ENCODE data around the gene PIGZ. TPM values are rescaled to one million over a fixed set of nuclear protein-coding genes. Genes with fewer than 3 reads are reported as not detected.

Gene PIGZ
- total RNA-seq, 1 experiment from 2014 or later: 1.4 TPM

DNA sequence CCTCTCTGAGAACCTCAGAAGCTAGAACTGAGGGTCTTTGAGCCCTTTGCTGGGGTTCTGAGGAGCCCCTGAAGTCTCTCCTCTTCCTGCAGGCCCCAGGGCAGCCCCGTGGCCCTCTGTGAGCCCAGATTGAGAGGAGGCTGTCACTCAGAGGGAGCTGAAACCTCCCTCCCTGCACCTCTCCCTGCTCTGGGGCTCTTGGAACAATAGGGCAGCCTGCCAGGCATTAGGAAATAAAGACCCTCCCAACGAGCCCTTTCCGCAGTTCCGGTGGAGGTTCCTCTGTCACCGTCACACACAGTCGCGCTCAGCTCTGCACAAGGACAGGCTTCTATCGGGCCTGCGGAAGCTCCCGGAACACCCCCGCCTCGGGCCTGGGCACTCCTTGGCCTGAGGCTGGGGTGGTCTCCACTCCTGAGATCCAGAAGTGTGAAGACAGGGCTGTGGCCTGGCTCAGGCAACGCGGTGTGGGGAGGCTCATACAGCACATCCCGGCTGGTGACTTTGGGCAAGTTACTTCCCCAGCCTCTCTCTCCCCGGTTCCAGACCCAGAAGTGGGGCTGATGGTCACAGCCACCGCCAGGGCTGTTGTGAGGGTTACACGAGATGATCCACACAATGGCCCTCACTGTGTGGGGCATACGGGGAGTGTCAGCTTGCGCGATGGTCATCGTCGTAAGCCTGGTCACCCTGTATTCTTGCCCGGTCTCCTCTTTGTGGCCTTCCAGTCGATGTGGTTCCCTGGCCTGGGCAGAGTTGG, 43.3 kb upstream of the PIGZ start:
- ChIA-PET CTCF (no interaction called here), POLR2A (no interaction called here), RAD21 (ENCODE audit: low non-redundant PET in 1 of 2, low total read pairs in 2 of 2, uncharacterized antibody in 2 of 2, unreplicated experiment in 2 of 2) (no interaction called here)
- intact Hi-C loops (cut with micrococcal nuclease): no loop called here
- no peak overlapping the region for H2AFZ ChIP-seq (ENCODE audit: low read depth, low read length, poor library complexity, severe bottlenecking)
- H4K20me1 ChIP-seq (ENCODE audit: insufficient read depth): no peaks in the 10 kb centered on the region
- no peaks in the 10 kb centered on the region for H3K79me2 ChIP-seq (ENCODE audit: insufficient read depth, low read length)
- DNase-seq (ENCODE audit: low read depth, low spot score) (no peak), ATAC-seq (no peak)
- peaks cover 5 to 14% of the 10 kb centered on the region in 2 experiments; a peak in 3 of 4 replicates for H3K4me1 ChIP-seq (ENCODE audit: control insufficient read depth in 1 of 2, insufficient read depth in 2 of 2, low read length in 2 of 2)
- no peak overlapping the region for H3K4me2 ChIP-seq (ENCODE audit: low read length)
- no peaks in the 10 kb centered on the region for H3K9me2 ChIP-seq (ENCODE audit: insufficient read depth)
- no peaks in the 10 kb centered on the region for H3K36me3 ChIP-seq (ENCODE audit: control insufficient read depth in 1 of 2, insufficient read depth in 2 of 2, low read length in 2 of 2)
- H3K27me3 ChIP-seq (ENCODE audit: insufficient read depth, low read length): no peaks in the 10 kb centered on the region
- no peak overlapping the region for H3K4me3 ChIP-seq (replicated peaks in 1 of 2; ENCODE audit: low read depth in 1 of 2, low read length in 2 of 2)
- BruUV-seq (replicated peaks): no TSS peak
- H3K9me3 ChIP-seq (ENCODE audit: control insufficient read depth in 1 of 2, insufficient read depth in 1 of 2, low read depth in 1 of 2, low read length in 2 of 2): no peaks in the 10 kb centered on the region
- no peak overlapping the region for H3K27ac ChIP-seq (ENCODE audit: low read depth, low read length)
- H3K9ac ChIP-seq (ENCODE audit: low read length): no peak overlapping the region
- no peak for TF ChIP-seq ZBTB33 (IDR thresholded peaks at IDR 0.05; ENCODE audit: extremely low read depth, insufficient replicate concordance, low read length)
- TF ChIP-seq MAX (IDR thresholded peaks at IDR 0.05): no peak
- TF ChIP-seq CTCF (IDR thresholded peaks at IDR 0.05 in 2 of 3, conservative IDR thresholded peaks at IDR 0.05 in 1 of 3; ENCODE audit: borderline replicate concordance in 1 of 3, insufficient read depth in 1 of 3, low read depth in 2 of 3, low read length in 2 of 3): no peak
- TF ChIP-seq SRF (IDR thresholded peaks at IDR 0.05; ENCODE audit: low read depth): no peak
- no peak for TF ChIP-seq EGR1 (IDR thresholded peaks at IDR 0.05; ENCODE audit: low read depth)
- no peak for TF ChIP-seq TCF7L2 (IDR thresholded peaks at IDR 0.05; ENCODE audit: borderline replicate concordance, extremely low read depth, insufficient read depth, insufficient read length)
- no peak for TF ChIP-seq ZFX (IDR thresholded peaks at IDR 0.05)

Data from HCT116 (cell line).